Adrenal gland (tissue), 5 donors: Measurements from ENCODE around the gene MST1R.

Experiments used
- POLR2A ChIP-seq, 2 donors: fragments of 450-650 bp; IDR thresholded peaks; one replicate each; pipeline ENCODE4 v1.6.1; 2017; ENCODE audit warnings: antibody characterized with exemption in 2 of 2, mild to moderate bottlenecking in 2 of 2, moderate library complexity in 1 of 2
- TF ChIP-seq, protein P1 (sequence below), 6 experiments: fragments of 450-650 bp in 4 of 6; fragments of 200-600 bp in 2 of 6; sonication (generic) in 1 of 6; IDR thresholded peaks; 1 replicate in 5 of 6; 2 replicates in 1 of 6; pipeline versions ENCODE4 v1.5.1 to v1.8.0; 2016 to 2021; ENCODE audit warnings: antibody characterized with exemption in 6 of 6, mild to moderate bottlenecking in 2 of 6, moderate library complexity in 1 of 6
- donor health status: DM: no; HTN: no; CAD: no.

DNA sequence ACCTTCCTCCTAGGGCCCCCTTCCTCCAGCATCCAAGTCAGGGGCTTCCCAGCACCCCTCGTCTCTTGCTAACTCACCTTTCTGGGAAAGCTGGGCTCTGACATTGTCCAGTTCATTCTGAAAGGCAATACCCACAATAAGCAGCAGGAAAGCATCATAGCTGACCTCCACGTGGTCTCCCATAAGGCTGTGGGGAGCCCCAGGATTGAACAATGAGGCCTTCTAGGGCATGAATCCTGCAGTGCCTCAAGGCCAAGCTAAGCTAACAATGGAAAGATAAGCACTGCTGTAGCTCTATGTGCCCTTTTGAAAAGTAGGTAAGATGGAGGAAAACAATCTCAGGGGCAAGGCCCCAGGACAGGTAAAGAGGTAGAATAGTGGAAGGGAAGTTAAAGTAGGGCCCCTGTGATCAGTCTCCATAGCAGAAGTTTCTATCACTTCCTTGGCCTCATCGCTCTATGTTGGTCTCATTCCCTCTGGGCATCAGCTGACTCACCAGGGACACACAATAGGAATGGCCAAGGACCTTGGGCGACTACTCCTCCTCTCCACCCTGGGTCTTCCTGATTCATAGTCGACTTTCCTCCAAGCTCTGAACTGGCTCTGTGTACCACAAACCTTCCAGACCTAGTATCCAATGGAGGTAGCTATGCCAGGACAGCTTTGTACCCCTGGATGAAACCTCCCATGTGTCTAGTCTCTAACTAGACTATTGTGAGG is 59.0 kb downstream of the MST1R start:
- TF ChIP-seq POLR2A (IDR thresholded peaks at IDR 0.05) = no peak
- TF ChIP-seq, protein P1, sequence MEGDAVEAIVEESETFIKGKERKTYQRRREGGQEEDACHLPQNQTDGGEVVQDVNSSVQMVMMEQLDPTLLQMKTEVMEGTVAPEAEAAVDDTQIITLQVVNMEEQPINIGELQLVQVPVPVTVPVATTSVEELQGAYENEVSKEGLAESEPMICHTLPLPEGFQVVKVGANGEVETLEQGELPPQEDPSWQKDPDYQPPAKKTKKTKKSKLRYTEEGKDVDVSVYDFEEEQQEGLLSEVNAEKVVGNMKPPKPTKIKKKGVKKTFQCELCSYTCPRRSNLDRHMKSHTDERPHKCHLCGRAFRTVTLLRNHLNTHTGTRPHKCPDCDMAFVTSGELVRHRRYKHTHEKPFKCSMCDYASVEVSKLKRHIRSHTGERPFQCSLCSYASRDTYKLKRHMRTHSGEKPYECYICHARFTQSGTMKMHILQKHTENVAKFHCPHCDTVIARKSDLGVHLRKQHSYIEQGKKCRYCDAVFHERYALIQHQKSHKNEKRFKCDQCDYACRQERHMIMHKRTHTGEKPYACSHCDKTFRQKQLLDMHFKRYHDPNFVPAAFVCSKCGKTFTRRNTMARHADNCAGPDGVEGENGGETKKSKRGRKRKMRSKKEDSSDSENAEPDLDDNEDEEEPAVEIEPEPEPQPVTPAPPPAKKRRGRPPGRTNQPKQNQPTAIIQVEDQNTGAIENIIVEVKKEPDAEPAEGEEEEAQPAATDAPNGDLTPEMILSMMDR (IDR thresholded peaks at IDR 0.05) = no peak
